GM10248 (cell line): Measurements from ENCODE around the gene CD74.

Experiments used
- CTCF ChIA-PET: fragments of 300-600 bp; sonication (Branson Sonifier 250); formaldehyde crosslinking; extraction: SDS; loops from one replicate; lab custom pipeline; 2021; ENCODE audit warnings: antibody characterized with exemption; lab: Yijun Ruan, JAX
- POLR2A ChIA-PET: fragments of 350-650 bp; sonication (Branson Sonifier 250); formaldehyde crosslinking; extraction: SDS; loops from one replicate; lab custom pipeline; 2020; ENCODE audit warnings: antibody characterized with exemption; lab: Yijun Ruan, JAX
- DNase-seq: peaks from one replicate; pipeline ENCODE4 v3.0.0; 2012; ENCODE audit errors: extremely low spot score
- CTCF ChIP-seq: IDR thresholded peaks from 2 replicates; pipeline ENCODE4 v1.5.1; 2012; ENCODE audit warnings: mild to moderate bottlenecking, low read depth; ENCODE audit errors: extremely low read depth, missing control alignments, control extremely low read depth

Gene CD74

GRCh38 chr5:150353032-150353675 is 59.6 kb downstream of the CD74 start:
- ChIA-PET CTCF (interaction anchor here (1.4 to 4.0 kb wide), 2 partner anchors 11 to 44 kb away, joined by 4 to 41 read pairs; no protein-coding TSS in a partner anchor), POLR2A (no interaction called here)

GRCh38 chr5:150352244-150353031 is 60.3 kb downstream of the CD74 start:
- DNase-seq: no peak
- TF ChIP-seq CTCF: no peak
- CTCF ChIA-PET: interaction anchor here (0.8 to 4.0 kb wide), 11 partner anchors 10 to 222 kb away, joined by 3 to 41 read pairs (median 4); no protein-coding TSS in a partner anchor
- POLR2A ChIA-PET: no interaction called here

More at GRCh38 chr5:150353032-150353675, 59.6 kb downstream of the CD74 start:
- DNase-seq: no peak
- no peak for TF ChIP-seq CTCF
